Measurements from ENCODE around the gene SMARCD1. TPM values are rescaled to one million over a fixed set of nuclear protein-coding genes. Genes with fewer than 3 reads are reported as not detected.

The SMARCD1 gene
- total RNA-seq, 2 experiments from 2014 or later: 62.3 to 88.6 TPM

DNA sequence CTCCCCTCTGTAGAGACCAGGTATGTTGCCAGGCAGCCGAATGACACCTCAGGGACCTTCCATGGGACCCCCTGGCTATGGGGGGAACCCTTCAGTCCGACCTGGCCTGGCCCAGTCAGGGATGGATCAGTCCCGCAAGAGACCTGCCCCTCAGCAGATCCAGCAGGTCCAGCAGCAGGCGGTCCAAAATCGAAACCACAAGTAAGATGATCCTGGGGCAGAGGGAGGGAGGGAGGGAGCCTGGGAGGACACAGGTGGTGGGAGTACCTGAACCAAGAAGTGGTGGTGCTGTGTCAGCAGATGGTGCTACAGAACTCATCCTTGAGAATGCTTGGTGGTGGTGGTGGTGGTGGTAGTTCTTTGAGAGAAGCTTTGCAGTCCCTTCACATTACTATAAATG, 1.0 kb downstream of the SMARCD1 start:
- no peak for DNase-seq
- peaks cover 35% of the 10 kb centered on the region for H3K4me1 Mint-ChIP-seq
- no peaks in the 10 kb centered on the region for H3K9me3 Mint-ChIP-seq
- H3K4me3 Mint-ChIP-seq: peak overlapping the region; percentile 97
- H3K27ac Mint-ChIP-seq: peak overlapping the region; percentile 91
- ChIA-PET CTCF (interaction anchor here (0.7 to 6.0 kb wide), 4 partner anchors 11 to 47 kb away, joined by 3 to 68 read pairs (median 8); partner anchors contain the start of gene COX14), POLR2A (no interaction called here)
- peaks cover 29% of the 10 kb centered on the region for H3K36me3 Mint-ChIP-seq (ENCODE audit: low read depth)
- H3K27me3 Mint-ChIP-seq: no peaks in the 10 kb centered on the region

DNA sequence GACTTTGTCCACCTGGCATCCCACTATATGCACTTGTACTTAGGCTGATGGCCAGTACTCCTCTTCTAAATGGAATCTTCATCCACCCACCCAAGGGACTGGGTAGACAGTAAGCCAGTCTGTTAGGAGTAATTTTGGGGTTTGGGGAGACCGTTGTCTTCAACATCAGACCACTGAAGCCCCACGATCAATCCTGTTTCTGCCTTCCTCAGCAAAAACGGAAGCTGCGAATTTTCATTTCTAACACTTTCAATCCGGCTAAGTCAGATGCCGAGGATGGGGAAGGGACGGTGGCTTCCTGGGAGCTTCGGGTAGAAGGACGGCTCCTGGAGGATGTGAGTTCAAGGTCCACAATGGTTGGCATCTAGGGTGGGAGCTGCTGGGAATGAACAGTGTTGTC, 2.0 kb downstream of the SMARCD1 start:
- Mint-ChIP-seq H3K36me3 (ENCODE audit: low read depth) (peaks cover 34% of the 10 kb centered on the region), H3K4me3 (no peak overlapping the region), H3K9me3 (no peaks in the 10 kb centered on the region), H3K27me3 (no peaks in the 10 kb centered on the region), H3K4me1 (peaks cover 35% of the 10 kb centered on the region), H3K27ac (peak overlapping the region; percentile 34)
- ChIA-PET POLR2A (no interaction called here), CTCF (interaction anchor here (1.2 to 3.8 kb wide), 4 partner anchors 10 to 89 kb away, joined by 4 to 39 read pairs (median 4); partner anchors contain the start of gene COX14)
- no peak for DNase-seq

DNA sequence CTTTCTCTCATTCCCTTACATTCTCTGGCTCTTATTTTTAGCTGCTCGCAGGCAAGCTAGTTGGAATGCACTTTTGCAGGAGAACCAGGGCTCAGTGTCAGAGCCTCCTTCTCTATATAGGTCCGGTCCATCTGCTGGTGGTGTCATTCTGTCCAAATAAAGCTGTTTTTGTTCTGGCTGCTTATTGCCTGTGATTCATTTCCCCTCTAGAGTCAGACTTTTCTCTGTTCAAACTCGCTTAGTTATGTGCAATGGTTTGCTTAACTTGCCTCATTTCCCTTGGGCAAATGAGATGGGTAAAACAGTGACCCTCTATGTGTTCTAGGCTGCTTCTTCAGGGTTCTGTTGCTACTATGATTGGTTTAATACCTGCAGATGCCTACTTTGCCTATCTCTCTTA, 2.9 kb downstream of the SMARCD1 start:
- Mint-ChIP-seq H3K27ac (peak overlapping the region; percentile 68), H3K9me3 (no peaks in the 10 kb centered on the region), H3K4me1 (peaks cover 35% of the 10 kb centered on the region), H3K4me3 (no peak overlapping the region), H3K36me3 (ENCODE audit: low read depth) (peaks cover 34% of the 10 kb centered on the region), H3K27me3 (no peaks in the 10 kb centered on the region)
- ChIA-PET POLR2A (no interaction called here), CTCF (interaction anchor here (0.8 to 3.8 kb wide), 6 partner anchors 9 to 88 kb away, joined by 3 to 39 read pairs (median 4); partner anchors contain the start of gene COX14)
- DNase-seq: no peak

DNA sequence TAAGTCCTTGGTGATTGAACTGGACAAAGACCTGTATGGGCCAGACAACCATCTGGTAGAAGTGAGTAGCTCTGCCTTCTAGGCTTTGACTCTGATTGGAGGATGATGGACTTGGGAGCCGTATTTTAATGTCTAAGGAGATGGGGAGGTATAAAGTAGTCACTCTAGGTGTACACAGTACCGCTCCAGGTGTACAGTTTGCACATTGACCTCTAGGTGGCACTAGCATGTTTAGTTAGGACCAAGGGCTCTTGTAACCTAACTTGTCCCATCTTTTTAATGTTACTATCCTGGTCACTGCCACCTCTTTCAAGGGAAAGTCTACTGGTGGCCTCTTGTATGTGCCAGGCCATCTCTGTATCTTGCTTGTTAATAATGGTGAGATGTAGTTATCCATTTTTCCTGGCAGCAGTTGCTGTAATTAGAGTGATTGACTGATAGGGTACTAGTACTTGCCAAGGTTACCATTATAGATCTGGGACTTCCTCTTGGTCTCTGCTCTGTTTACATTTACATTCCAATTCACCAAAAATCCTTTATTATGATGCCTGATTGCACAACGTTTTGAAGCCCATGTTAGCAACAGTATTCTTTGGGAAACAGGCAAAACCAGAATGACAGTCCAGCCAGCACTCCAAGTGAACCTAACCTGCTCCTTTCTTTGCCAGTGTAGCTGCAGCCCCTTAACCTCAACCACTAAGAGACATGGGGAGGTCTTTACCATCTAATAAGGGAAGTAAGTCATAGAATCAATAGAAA, 3.6 kb downstream of the SMARCD1 start:
- no peaks in the 10 kb centered on the region for H3K27me3 Mint-ChIP-seq
- H3K36me3 Mint-ChIP-seq (ENCODE audit: low read depth): peaks cover 37% of the 10 kb centered on the region
- H3K4me3 Mint-ChIP-seq: no peak overlapping the region
- H3K9me3 Mint-ChIP-seq: no peaks in the 10 kb centered on the region
- peaks cover 30% of the 10 kb centered on the region for H3K4me1 Mint-ChIP-seq
- H3K27ac Mint-ChIP-seq: no peak overlapping the region
- CTCF ChIA-PET: interaction anchor here (0.8 to 3.8 kb wide), 7 partner anchors 12 to 198 kb away, joined by 3 to 39 read pairs (median 4); partner anchors contain the start of gene COX14
- DNase-seq: peak; percentile 76
- POLR2A ChIA-PET: no interaction called here

DNA sequence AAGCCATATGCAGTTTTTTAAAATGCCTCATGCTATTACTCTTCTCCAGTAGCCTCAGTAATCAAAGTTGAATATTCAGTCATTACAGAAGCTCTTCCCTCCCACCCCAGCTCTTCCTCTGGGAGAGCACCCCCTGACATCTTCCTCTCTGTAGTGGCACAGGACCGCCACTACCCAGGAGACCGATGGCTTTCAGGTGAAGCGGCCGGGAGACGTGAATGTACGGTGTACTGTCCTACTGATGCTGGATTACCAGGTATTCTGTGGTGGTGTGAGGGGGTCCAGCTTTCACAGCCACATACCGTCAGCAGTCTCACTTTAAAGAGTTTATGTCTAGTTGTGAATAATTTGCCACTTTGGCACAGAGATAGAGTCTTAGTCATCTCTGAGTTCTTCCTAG, 4.6 kb downstream of the SMARCD1 start:
- ChIA-PET CTCF (interaction anchor here (0.7 to 3.8 kb wide), 7 partner anchors 11 to 197 kb away, joined by 3 to 39 read pairs (median 4); partner anchors contain the start of gene COX14), POLR2A (interaction anchor here (0.7 to 0.8 kb wide), 2 partner anchors 23 to 131 kb away, joined by 3 read pairs; no protein-coding TSS in a partner anchor)
- Mint-ChIP-seq H3K27me3 (no peaks in the 10 kb centered on the region), H3K9me3 (no peaks in the 10 kb centered on the region), H3K4me1 (peaks cover 28% of the 10 kb centered on the region), H3K27ac (no peak overlapping the region), H3K4me3 (no peak overlapping the region), H3K36me3 (ENCODE audit: low read depth) (peaks cover 41% of the 10 kb centered on the region)
- DNase-seq: no peak

DNA sequence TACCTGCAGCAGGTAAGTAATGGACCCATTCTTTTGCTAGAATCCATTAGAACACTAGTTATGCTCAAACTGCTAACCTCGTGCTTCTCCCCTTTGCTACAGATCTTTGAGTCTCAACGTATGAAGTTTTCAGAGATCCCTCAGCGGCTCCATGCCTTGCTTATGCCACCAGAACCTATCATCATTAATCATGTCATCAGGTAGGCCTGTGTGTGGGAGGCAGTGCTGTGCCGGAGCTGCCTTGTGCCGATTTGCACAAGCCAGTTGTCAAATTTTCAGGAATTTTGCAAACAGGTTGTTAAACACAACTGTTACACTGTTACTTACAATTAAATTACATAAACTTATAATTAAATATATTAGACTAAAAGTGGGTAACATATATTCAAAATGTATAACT, 5.2 kb downstream of the SMARCD1 start:
- peaks cover 48% of the 10 kb centered on the region for H3K36me3 Mint-ChIP-seq (ENCODE audit: low read depth)

DNA sequence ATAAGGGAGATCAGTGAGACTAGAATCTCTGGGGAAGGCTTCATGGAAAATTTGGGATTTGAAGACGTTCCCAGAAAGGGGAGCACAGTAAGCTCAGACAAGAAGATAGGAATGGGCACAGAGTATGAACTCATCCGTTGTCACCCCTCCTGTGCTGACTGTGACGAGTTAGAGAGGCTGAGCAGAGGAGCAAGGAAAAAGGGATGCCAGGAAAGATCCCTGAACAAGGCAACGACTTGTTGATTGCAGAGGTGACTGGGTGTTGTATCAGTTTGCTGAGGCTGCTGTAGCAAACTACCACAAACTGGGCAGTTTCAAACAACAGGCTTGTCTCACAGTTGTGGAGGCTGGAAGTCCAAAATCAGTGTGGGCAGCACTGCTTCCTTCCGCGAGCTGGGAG, 12.8 kb downstream of the SMARCD1 start:
- Mint-ChIP-seq H3K4me1 (no peaks in the 10 kb centered on the region), H3K27ac (no peak overlapping the region), H3K27me3 (no peaks in the 10 kb centered on the region), H3K9me3 (no peaks in the 10 kb centered on the region), H3K36me3 (ENCODE audit: low read depth) (peaks cover 62% of the 10 kb centered on the region), H3K4me3 (no peak overlapping the region)
- ChIA-PET CTCF (interaction anchor here (1.7 to 9.2 kb wide), 2 partner anchors 10 to 12 kb away, joined by 4 to 86 read pairs; partner anchors contain the start of gene COX14), POLR2A (no interaction called here)
- no peak for DNase-seq

More for the DNA sequence above, 5.2 kb downstream of the SMARCD1 start:
- Mint-ChIP-seq H3K27ac (no peak overlapping the region), H3K9me3 (no peaks in the 10 kb centered on the region), H3K4me1 (peaks cover 24% of the 10 kb centered on the region), H3K4me3 (no peak overlapping the region), H3K27me3 (no peaks in the 10 kb centered on the region)
- POLR2A ChIA-PET: no interaction called here
- CTCF ChIA-PET: interaction anchor here (0.6 to 3.8 kb wide), 3 partner anchors 21 to 418 kb away, joined by 3 to 39 read pairs (median 5); partner anchors contain the start of gene COX14
- no peak for DNase-seq

DNA sequence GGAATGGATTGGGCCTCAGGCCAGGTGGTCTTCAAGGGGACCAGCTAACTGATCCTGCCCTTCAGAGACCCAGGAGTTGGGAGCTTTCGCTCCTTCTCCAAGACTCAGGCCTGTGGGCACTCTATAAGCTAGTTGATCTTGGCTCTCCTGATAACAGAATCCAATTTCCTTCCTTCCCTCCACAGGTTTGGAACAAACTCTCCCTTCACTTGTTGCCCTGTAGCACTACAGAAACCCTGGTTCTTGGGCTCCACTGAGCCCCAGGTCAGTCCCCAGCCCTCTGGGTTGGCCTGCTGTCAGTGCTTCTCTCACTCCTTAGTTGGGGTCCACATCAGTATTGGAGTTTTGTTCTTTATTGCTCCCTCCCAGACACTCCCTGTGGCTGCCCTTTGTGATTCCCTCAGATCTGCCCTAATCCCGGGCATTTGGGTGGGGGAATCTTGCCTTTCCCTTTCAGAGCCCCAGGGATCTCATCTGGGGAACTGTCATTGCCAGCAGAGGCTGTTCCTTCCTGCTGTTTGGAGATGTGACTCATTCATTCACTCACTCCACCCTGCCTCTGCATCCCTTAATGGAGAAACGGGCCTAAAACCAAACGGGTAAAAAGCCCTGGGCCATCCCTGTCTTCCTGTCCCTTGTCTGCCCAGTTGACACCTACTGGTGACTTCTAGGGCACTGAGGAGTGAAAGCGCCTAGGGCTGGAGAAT, 14.3 kb downstream of the SMARCD1 start:
- Mint-ChIP-seq H3K27ac (no peak overlapping the region), H3K9me3 (no peaks in the 10 kb centered on the region), H3K4me3 (no peak overlapping the region), H3K27me3 (no peaks in the 10 kb centered on the region), H3K4me1 (no peaks in the 10 kb centered on the region), H3K36me3 (ENCODE audit: low read depth) (peaks cover 57% of the 10 kb centered on the region)
- ChIA-PET POLR2A (no interaction called here), CTCF (interaction anchor here (1.4 to 9.2 kb wide), 2 partner anchors 10 kb away, joined by 5 to 86 read pairs; partner anchors contain the start of gene COX14)
- DNase-seq: no peak

DNA sequence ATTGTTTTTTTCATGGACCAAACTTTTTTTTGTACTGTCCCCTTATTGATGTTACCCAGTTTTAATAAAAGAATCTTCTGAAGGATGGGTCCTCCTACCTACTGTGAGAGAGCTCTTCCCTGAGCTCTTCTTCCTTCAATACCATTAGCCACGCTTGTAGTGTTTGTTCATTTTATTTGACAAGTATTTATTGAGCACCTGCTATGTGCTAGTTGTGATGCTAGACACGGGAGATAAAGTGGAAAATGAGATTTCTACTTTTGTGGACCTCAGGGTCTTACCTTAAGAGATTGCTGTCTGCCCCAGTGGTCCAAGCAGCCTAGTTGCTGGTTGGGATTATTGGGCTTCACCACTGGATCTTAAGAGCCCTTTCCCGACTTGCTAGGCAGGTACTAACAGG, 15.4 kb downstream of the SMARCD1 start:
- POLR2A ChIA-PET: no interaction called here
- H3K4me3 Mint-ChIP-seq: no peak overlapping the region
- no peak for DNase-seq
- H3K27me3 Mint-ChIP-seq: no peaks in the 10 kb centered on the region
- no peaks in the 10 kb centered on the region for H3K9me3 Mint-ChIP-seq
- H3K27ac Mint-ChIP-seq: no peak overlapping the region
- CTCF ChIA-PET: interaction anchor here (0.8 to 9.2 kb wide), 4 partner anchors 9 to 143 kb away, joined by 3 to 86 read pairs (median 4); partner anchors contain the start of gene COX14
- H3K36me3 Mint-ChIP-seq (ENCODE audit: low read depth): peaks cover 47% of the 10 kb centered on the region
- H3K4me1 Mint-ChIP-seq: no peaks in the 10 kb centered on the region

DNA sequence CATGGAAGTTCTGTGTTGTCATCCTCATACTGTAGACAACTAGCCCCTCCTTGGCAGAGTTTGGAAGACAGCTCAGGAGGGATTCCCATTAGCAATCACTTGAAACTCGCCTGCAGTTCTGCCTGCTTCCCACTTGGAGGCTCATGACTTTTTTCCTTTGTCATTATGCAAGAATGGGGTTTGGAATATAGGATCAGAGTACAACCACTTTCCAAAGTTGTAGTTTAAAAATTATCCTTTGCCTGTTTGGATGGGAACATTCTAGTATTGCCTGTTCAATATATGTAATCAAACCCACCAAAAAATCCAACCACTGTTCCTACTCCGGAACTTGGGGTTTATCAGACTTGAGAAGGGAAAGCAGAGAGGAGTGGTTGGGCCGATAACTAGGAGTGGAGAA, 16.5 kb downstream of the SMARCD1 start:
- H3K27ac Mint-ChIP-seq: no peak overlapping the region
- no peaks in the 10 kb centered on the region for H3K27me3 Mint-ChIP-seq
- CTCF ChIA-PET: interaction anchor here (9.2 kb wide), 1 partner anchor 8 kb away, joined by 86 read pairs; the partner anchor contains the start of gene COX14
- peaks cover 36% of the 10 kb centered on the region for H3K36me3 Mint-ChIP-seq (ENCODE audit: low read depth)
- POLR2A ChIA-PET: no interaction called here
- no peaks in the 10 kb centered on the region for H3K4me1 Mint-ChIP-seq
- no peak overlapping the region for H3K4me3 Mint-ChIP-seq
- DNase-seq: no peak
- H3K9me3 Mint-ChIP-seq: no peaks in the 10 kb centered on the region

DNA sequence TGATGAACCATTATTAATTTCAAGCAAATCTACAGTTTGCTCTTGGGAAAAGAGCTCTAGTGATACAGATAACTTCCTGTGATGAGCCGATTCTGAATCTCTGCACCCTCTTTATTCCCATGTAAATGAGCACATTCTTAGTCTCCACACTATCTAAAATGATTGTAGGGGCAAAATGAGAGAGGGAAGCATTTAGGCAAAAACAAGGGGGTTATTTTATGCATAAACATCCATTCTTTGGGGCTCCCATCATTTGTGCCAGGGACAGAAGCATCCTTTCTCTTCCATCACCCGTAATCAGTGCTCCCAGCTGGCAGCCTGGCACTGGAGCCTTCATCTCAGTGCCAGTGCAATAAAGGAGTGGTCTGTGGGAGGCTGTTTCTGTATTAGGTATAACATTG, 17.0 kb downstream of the SMARCD1 start:
- Mint-ChIP-seq H3K36me3 (ENCODE audit: low read depth) (peaks cover 32% of the 10 kb centered on the region), H3K4me3 (no peak overlapping the region), H3K27me3 (no peaks in the 10 kb centered on the region), H3K27ac (no peak overlapping the region), H3K4me1 (no peaks in the 10 kb centered on the region), H3K9me3 (no peaks in the 10 kb centered on the region)
- ChIA-PET CTCF (interaction anchor here (9.2 kb wide), 1 partner anchor 8 kb away, joined by 86 read pairs; the partner anchor contains the start of gene COX14), POLR2A (no interaction called here)
- no peak for DNase-seq

DNA sequence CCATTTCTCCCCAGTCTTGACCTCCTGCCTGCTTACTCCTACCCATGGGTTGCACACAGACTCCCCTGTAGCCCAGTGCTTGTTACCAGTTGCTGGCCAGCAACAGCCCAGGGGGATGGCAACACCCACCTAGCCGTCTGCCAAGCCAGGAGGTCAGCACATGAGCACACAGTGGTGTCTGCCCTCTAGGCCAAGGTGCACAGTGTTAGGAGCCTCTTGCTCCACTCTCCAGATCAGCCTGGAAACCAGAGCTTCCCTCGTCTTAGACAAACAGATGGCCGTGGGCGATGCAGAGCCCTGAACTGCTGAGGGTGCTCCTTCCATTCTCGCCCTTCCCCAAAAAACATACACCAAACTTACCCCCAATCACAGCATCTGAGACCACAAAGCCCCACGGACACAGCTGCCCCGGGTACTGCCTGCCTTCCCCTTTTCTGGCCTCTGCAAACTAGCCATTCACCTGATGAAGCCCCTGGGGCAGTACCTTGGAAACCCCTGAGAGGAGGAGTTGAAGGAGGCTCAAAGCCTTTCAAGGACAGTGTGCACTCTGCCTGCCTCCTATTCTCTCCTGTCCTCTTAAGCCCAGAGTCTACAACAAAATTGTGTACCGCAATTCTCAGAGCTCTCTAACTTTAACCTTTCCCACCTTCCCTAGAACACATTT, 17.6 kb downstream of the SMARCD1 start:
- Mint-ChIP-seq H3K4me1 (no peaks in the 10 kb centered on the region), H3K27me3 (no peaks in the 10 kb centered on the region), H3K27ac (no peak overlapping the region), H3K36me3 (ENCODE audit: low read depth) (peaks cover 29% of the 10 kb centered on the region), H3K4me3 (no peak overlapping the region), H3K9me3 (no peaks in the 10 kb centered on the region)
- ChIA-PET CTCF (interaction anchor here (0.9 to 9.2 kb wide), 5 partner anchors 7 to 45 kb away, joined by 3 to 86 read pairs (median 4); partner anchors contain the start of genes COX14 and SMARCD1), POLR2A (no interaction called here)
- no peak for DNase-seq

Data from activated CD4-positive, alpha-beta T cell treated with anti-CD3 and anti-CD28 coated beads, Interleukin-2, amount 10 ng/mL, durations not matched to agents 7 days and 5 days (primary cell).